Naive B cell (primary cell): ENCODE data around the gene RAB3D. TPM values are rescaled to one million over a fixed set of nuclear protein-coding genes. Genes with fewer than 3 reads are reported as not detected.
"Not testable (repeated sequence)": the region's sequence is repeated elsewhere in the genome, so short reads cannot be mapped to it uniquely, and the experiment has no call there.

Experiments used
- ATAC-seq, 2 donors: fragments of 150-1000 bp; cut with Tn5 transposase; 2 replicates each; pipeline ENCODE4 v1.10.0; 2021; ENCODE audit warnings: low read depth in 2 of 2, mild to moderate bottlenecking in 2 of 2, moderate library complexity in 2 of 2
- DNase-seq: peaks from one replicate; pipeline ENCODE4 v3.0.0; 2022
- H3K27ac Mint-ChIP-seq, 6 donors: one replicate each; pipeline ENCODE4 v1.8.0; 2020 to 2022; ENCODE audit warnings: mild to moderate bottlenecking in 6 of 6, mixed read lengths in 6 of 6, moderate library complexity in 5 of 6, inconsistent platforms in 2 of 6
- H3K27me3 Mint-ChIP-seq, 3 donors: one replicate each; pipeline ENCODE4 v1.8.0; 2021 to 2022; ENCODE audit warnings: mixed read lengths in 3 of 3, mild to moderate bottlenecking in 1 of 3
- H3K36me3 Mint-ChIP-seq, 2 donors: one replicate each; pipeline ENCODE4 v1.8.0; 2020 to 2022; ENCODE audit warnings: mixed read lengths in 2 of 2, inconsistent platforms in 1 of 2, mild to moderate bottlenecking in 1 of 2
- H3K4me1 Mint-ChIP-seq, 3 donors: one replicate each; pipeline ENCODE4 v1.8.0; 2020 to 2022; ENCODE audit warnings: mixed read lengths in 3 of 3, inconsistent platforms in 1 of 3, mild to moderate bottlenecking in 1 of 3, moderate library complexity in 1 of 3
- H3K4me3 Mint-ChIP-seq, 8 donors: one replicate each; pipeline ENCODE4 v1.8.0; 2020 to 2022; ENCODE audit warnings: mild to moderate bottlenecking in 8 of 8, mixed read lengths in 8 of 8, moderate library complexity in 8 of 8, inconsistent platforms in 2 of 8
- H3K9me3 Mint-ChIP-seq, 7 donors: one replicate each; pipeline ENCODE4 v1.8.0; 2020 to 2022; ENCODE audit warnings: mixed read lengths in 7 of 7, mild to moderate bottlenecking in 5 of 7, inconsistent platforms in 2 of 7, moderate library complexity in 1 of 7
- polyA plus RNA-seq, 6 donors: library from polyadenylated mRNA; unstranded; fragments of 300-500 nt; fragmentation: Illumina TruSeq; gene quantifications; one replicate each; pipeline ENCODE4 v1.2.3, GENCODE V29; 2021; ENCODE audit warnings: low read depth in 6 of 6

RAB3D gene
- polyA plus RNA-seq, 6 donors from 2014 or later, result 1.9 to 5.8 (median 2.4) TPM

DNA sequence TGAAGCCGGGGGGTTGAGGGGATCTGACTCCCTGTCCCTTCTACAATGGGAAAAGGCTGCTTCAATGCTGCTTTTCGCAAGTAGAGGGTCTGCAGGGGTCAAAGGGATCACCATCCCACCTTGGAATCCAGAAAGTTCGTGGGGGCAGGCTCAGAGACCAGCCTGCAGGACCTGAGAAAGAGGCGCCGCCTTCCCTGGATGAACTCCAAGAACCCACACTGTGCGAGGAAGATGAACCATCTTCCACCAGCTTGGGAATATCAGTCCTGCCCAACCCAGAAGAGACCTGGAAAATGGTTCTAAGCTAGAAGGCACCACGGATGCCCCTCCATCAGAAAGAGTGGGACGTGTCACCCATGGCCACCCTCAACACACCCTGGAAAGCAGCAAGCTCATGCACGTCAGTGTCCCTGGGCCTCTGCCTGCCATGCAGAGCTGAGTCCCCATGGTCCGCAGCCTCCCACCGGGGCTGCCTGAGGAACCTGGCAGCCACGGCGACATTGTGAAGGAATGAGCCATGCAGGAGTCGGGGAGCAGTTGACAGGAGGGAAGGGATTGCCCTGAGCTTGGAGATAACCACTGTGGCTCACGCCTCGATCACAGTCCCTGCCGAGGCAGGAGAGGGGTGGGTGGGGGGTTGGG lies 14.6 kb downstream of the RAB3D start:
- peaks cover 30 to 48% (median 40%) of the 10 kb centered on the region in 3 donors for H3K4me1 Mint-ChIP-seq
- DNase-seq, result no peak
- no peaks in the 10 kb centered on the region for H3K9me3 Mint-ChIP-seq
- peaks cover 0 to 7% (median 0%) of the 10 kb centered on the region in 3 donors for H3K27me3 Mint-ChIP-seq
- H3K36me3 Mint-ChIP-seq, result no peaks in the 10 kb centered on the region
- peak overlapping the region in 5 of 6 donors; percentile 24 to 92 (median 76) for H3K27ac Mint-ChIP-seq
- peak overlapping the region in 3 of 8 donors; percentile 47 to 85 (median 72) for H3K4me3 Mint-ChIP-seq
- ATAC-seq, result no peak

GRCh38 chr19:11324079-11324661 lies 15.3 kb downstream of the RAB3D start:
- DNase-seq, result peak; percentile 37
- H3K4me3 Mint-ChIP-seq, result peak overlapping the region in 7 of 8 donors; percentile 47 to 89 (median 72)
- H3K9me3 Mint-ChIP-seq, result no peaks in the 10 kb centered on the region
- H3K36me3 Mint-ChIP-seq, result no peaks in the 10 kb centered on the region
- peak; percentile 85 to 89 for ATAC-seq
- peaks cover 0 to 7% (median 0%) of the 10 kb centered on the region in 3 donors for H3K27me3 Mint-ChIP-seq
- peak overlapping the region; percentile 76 to 92 (median 84) for H3K27ac Mint-ChIP-seq
- H3K4me1 Mint-ChIP-seq, result peaks cover 30 to 48% (median 40%) of the 10 kb centered on the region in 3 donors

- Mint-ChIP-seq H3K9me3 (no peaks in the 10 kb centered on the region), H3K27me3 (peaks cover 0 to 7% (median 0%) of the 10 kb centered on the region in 3 donors), H3K36me3 (no peaks in the 10 kb centered on the region), H3K4me1 (peaks cover 30 to 48% (median 40%) of the 10 kb centered on the region in 3 donors), H3K4me3 (peak overlapping the region in 7 of 8 donors; percentile 47 to 89 (median 72)), H3K27ac (peak overlapping the region; percentile 76 to 92 (median 84))
- ATAC-seq, result no peak
- no peak for DNase-seq
Observed at GRCh38 chr19:11323601-11324078, 15.8 kb downstream of the RAB3D start.

DNA sequence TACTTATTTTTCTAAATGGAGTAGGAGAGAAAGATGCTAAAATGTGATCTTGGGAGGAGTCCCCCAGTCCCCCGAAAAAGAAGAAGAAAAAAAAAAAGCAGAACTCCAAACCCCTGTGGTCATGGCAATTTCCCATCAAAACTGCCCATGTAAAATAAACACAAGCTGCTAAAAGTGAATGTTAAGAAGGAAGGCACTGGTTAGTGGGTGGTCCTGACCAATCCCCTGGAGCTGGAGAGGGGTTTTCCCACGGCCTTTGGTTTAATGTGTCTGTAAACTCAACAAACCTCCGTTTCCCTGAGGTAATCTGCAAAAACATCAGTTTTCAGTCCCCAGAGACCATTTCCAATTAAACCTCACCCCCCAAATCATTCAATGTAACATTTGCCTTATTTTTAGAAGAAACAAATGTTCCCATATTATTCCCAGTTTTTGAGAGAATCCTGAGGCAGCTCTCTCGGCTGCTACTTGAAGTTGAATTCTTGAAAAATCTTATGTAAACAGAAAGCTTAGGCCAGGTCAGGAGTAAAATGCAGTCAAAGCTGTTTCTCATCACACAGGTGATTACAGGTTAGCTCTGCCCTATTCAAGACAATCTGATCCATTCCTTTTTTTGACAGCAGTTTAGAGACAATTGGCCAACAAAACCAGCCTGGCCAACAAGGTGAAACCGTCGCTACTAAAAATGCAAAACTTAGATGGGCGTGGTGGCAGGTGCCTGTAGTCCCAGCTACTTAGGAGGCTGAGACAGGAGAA lies 17.0 kb downstream of the RAB3D start:
- no peak for DNase-seq
- Mint-ChIP-seq H3K4me3 (peak overlapping the region in 4 of 8 donors; percentile 45 to 57 (median 47)), H3K9me3 (no peaks in the 10 kb centered on the region), H3K4me1 (peaks cover 33 to 60% (median 46%) of the 10 kb centered on the region in 3 donors), H3K27me3 (peaks cover 0 to 7% (median 0%) of the 10 kb centered on the region in 3 donors), H3K27ac (peak overlapping the region in 5 of 6 donors; percentile 0 to 51 (median 46)), H3K36me3 (no peaks in the 10 kb centered on the region)
- peak in 1 of 2 donors; percentile 29 for ATAC-seq

DNA sequence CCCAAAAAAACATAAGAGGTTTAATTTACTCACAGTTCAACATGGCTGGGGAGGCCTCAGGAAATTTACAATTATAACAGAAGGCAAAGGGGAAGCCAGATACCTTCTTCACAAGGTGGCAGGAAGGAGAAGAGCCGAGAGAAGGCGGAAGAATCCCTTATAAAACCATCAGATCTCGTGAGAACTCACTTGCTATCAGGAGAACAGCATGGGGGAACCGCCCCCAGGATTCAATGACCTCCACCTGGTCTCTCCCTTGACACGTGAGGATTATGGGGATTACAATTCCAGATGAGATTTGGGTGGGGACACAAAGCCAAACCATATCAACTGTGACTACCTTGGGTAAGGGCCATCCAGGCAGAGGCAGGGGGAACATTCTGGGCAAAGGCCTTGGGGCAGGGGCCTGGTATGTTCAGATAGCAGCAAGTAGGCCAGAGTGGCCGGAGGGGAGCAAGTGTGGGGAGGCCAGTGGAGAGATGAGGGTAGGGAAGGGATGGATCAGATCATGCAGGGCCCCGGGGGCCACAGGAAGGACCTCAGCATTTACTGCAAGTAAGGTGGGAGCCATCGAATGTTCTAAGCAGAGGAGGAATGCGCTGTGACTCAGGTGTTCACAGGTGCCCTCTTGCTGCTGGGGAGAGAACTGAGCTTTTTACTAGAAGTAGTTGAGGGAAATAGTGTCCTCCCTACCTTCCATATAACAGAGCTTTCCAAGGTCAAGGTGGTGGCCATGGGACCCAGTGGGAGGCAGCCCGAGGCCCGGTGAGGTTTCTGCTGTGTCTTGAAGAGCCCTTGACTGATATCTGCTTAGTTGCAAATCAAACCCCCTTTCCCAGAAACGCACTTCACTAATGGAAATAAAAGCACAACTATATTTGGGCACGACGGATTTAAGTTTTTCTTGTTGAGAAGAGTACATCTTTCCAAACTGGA lies 18.0 kb downstream of the RAB3D start:
- H3K4me1 Mint-ChIP-seq, result peaks cover 33 to 67% (median 46%) of the 10 kb centered on the region in 3 donors
- ATAC-seq, result no peak
- peak overlapping the region in 4 of 6 donors; percentile 54 to 85 (median 68) for H3K27ac Mint-ChIP-seq
- H3K36me3 Mint-ChIP-seq, result no peaks in the 10 kb centered on the region
- peaks cover 0 to 7% (median 4%) of the 10 kb centered on the region in 3 donors for H3K27me3 Mint-ChIP-seq
- peak overlapping the region in 6 of 8 donors; percentile 21 to 77 (median 44) for H3K4me3 Mint-ChIP-seq
- no peaks in the 10 kb centered on the region for H3K9me3 Mint-ChIP-seq
- no peak for DNase-seq

DNA sequence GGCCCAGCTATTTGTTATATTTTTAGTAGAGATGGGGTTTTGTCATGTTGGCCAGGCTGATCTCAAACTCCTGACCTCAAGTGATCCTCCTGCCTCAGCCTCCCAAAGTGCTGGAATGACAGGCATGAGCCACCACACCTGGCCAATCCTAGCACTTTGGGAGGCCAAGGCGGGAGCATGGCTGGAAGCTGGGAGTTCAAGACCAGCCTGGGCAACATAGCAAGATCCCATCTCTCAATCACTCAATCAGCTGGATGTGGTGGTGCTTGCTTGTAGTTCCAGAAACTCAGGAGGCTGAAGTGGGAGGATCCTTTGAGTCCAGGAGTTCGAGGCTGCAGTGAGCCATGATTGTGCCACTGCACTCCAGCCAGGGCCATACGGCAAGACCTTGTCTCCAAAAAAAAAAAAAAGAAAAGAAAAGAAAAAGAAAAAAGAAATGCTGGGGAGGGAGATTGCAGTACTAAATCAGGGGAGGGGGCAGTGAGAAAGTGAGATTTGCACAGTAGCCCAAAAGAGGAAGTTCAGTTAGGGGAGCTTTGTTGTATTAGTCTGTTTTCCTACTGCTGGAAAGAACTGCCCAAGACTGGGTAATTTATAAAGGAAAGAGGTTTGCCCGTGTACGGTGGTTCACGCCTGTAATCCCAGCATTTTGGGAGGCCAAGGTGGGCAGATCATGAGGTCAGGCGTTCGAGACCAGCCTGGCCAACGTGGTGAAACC lies 19.0 kb downstream of the RAB3D start:
- Mint-ChIP-seq H3K4me3 (peak overlapping the region in 6 of 8 donors; percentile 31 to 50 (median 40)), H3K4me1 (peaks cover 33 to 67% (median 46%) of the 10 kb centered on the region in 3 donors), H3K27ac (peak overlapping the region in 4 of 6 donors; percentile 57 to 92 (median 83))
- H3K27me3 Mint-ChIP-seq, DNase-seq, H3K9me3 Mint-ChIP-seq, ATAC-seq, H3K36me3 Mint-ChIP-seq: not testable (repeated sequence)

GRCh38 chr19:11306337-11306736 lies 33.1 kb downstream of the RAB3D start:
- no peak for DNase-seq
- H3K36me3 Mint-ChIP-seq, result no peaks in the 10 kb centered on the region
- H3K4me1 Mint-ChIP-seq, result no peaks in the 10 kb centered on the region
- ATAC-seq, result peak; percentile 28 to 38
- no peak overlapping the region for H3K27ac Mint-ChIP-seq
- H3K4me3 Mint-ChIP-seq, result no peak overlapping the region
- peaks cover 3 to 21% (median 18%) of the 10 kb centered on the region in 3 donors for H3K27me3 Mint-ChIP-seq
- H3K9me3 Mint-ChIP-seq, result peaks cover 0 to 2% (median 0%) of the 10 kb centered on the region in 7 donors

GRCh38 chr19:11304936-11305335 lies 34.5 kb downstream of the RAB3D start:
- ATAC-seq (no peak), DNase-seq (no peak)
- Mint-ChIP-seq H3K4me3 (no peak overlapping the region), H3K9me3 (peaks cover 0 to under 1% (median 0%) of the 10 kb centered on the region in 7 donors), H3K4me1 (no peaks in the 10 kb centered on the region), H3K27ac (no peak overlapping the region), H3K27me3 (peaks cover 3 to 17% (median 17%) of the 10 kb centered on the region in 3 donors), H3K36me3 (no peaks in the 10 kb centered on the region)

- peaks cover 0 to 19% (median 8%) of the 10 kb centered on the region in 3 donors for H3K27me3 Mint-ChIP-seq
- H3K4me3 Mint-ChIP-seq, result no peak overlapping the region
- H3K36me3 Mint-ChIP-seq, result no peaks in the 10 kb centered on the region
- no peaks in the 10 kb centered on the region for H3K9me3 Mint-ChIP-seq
- DNase-seq (no peak), ATAC-seq (no peak)
- no peak overlapping the region for H3K27ac Mint-ChIP-seq
- H3K4me1 Mint-ChIP-seq, result no peaks in the 10 kb centered on the region
Observed at GRCh38 chr19:11300811-11301120, 38.7 kb downstream of the RAB3D start.

- no peaks in the 10 kb centered on the region for H3K9me3 Mint-ChIP-seq
- H3K27me3 Mint-ChIP-seq, result peaks cover 0 to 18% (median 8%) of the 10 kb centered on the region in 3 donors
- no peak for ATAC-seq
- no peaks in the 10 kb centered on the region for H3K4me1 Mint-ChIP-seq
- H3K27ac Mint-ChIP-seq, result peak overlapping the region in 1 of 6 donors; percentile 5
- DNase-seq, result no peak
- no peak overlapping the region for H3K4me3 Mint-ChIP-seq
- no peaks in the 10 kb centered on the region for H3K36me3 Mint-ChIP-seq
Observed at GRCh38 chr19:11299946-11300810, 39.3 kb downstream of the RAB3D start.

DNA sequence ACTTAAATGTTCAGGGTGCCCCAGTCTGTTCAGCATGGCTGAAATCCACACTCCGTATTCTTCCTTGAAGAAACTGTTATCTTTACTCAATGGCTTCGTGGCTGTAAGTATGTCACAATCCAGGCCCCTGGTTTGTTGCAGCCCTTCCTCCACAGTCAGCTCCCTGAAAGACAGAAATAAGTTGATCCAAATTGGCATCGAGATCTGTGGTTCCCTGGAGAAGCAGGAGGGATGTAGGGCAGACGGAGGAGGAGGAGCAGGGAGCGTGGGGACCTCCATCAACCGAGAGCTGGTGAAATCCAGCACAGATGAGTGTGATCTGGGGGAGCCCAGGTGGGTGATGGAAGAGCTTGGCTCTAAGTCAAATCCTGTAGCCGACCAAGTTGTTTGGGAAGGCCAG lies 43.2 kb downstream of the RAB3D start:
- H3K4me3 Mint-ChIP-seq, result no peak overlapping the region
- H3K27ac Mint-ChIP-seq, result no peak overlapping the region
- DNase-seq (no peak), ATAC-seq (no peak)
- H3K4me1 Mint-ChIP-seq, result peaks cover 5 to 9% (median 8%) of the 10 kb centered on the region in 3 donors
- peaks cover 0 to 28% (median 4%) of the 10 kb centered on the region in 3 donors for H3K27me3 Mint-ChIP-seq
- H3K9me3 Mint-ChIP-seq, result peaks cover 0 to 1% (median 0%) of the 10 kb centered on the region in 7 donors
- H3K36me3 Mint-ChIP-seq, result no peaks in the 10 kb centered on the region
